HCT116 (cell line): ENCODE measurements around the gene IFI44. TPM values are rescaled to one million over a fixed set of nuclear protein-coding genes. Genes with fewer than 3 reads are reported as not detected.

Source experiments
- ATAC-seq: fragments of 200-7000 bp; cut with Tn5 transposase; 2 replicates; pipeline ENCODE4 v1.9.1; 2020; ENCODE audit warnings: mild to moderate bottlenecking, moderate library complexity
- BruUV-seq: library from RNA; stranded (reverse); fragments of 400-500 nt; replicated peaks from 2 replicates; lab custom pipeline; 2021; lab: Mats Ljungman, UMichigan
- CTCF ChIA-PET: fragments of 300-600 bp; sonication (Branson Sonifier 250); formaldehyde crosslinking; loops from one replicate; lab custom pipeline; 2021; ENCODE audit warnings: antibody characterized with exemption; lab: Charles Lee
- POLR2A ChIA-PET: fragments of 300-600, 350-600 bp; sonication (Branson Sonifier 250); formaldehyde crosslinking; loops from one replicate; lab custom pipeline; 2021; ENCODE audit warnings: antibody characterized with exemption; lab: Charles Lee
- RAD21 ChIA-PET, 2 experiments: fragments of 300-600 bp; sonication (Branson Sonifier 250); formaldehyde crosslinking; loops; one replicate each; lab custom pipeline; 2023; ENCODE audit warnings: low total read pairs in 2 of 2; ENCODE audit not compliant: uncharacterized antibody in 2 of 2, unreplicated experiment in 2 of 2, low non-redundant PET in 1 of 2; lab: Charles Lee
- DNase-seq: peaks from one replicate; pipeline ENCODE4 v3.0.0-alpha.2; 2010; ENCODE audit warnings: low read depth, low spot score
- H2AFZ ChIP-seq: fragments of 200-600 bp; shearing (Covaris generic), sonication (generic); 2 replicates; pipeline ENCODE4 v1.6.1; 2017; ENCODE audit warnings: low read depth, mixed run types, mixed read lengths, antibody characterized with exemption, low read length; ENCODE audit not compliant: poor library complexity, severe bottlenecking
- H3K27ac ChIP-seq: 2 replicates; pipeline ENCODE4 v1.5.1; 2012; ENCODE audit warnings: low read depth, low read length
- H3K27me3 ChIP-seq: fragments of 200-600 bp; sonication (generic); 2 replicates; pipeline ENCODE4 v1.6.1; 2016; ENCODE audit warnings: mixed run types, low read length, mixed read lengths; ENCODE audit not compliant: insufficient read depth
- H3K36me3 ChIP-seq, 2 experiments: fragments of 200-500 bp in 1 of 2; fragments of 200-600 bp in 1 of 2; sonication (Bioruptor generic) in 1 of 2; sonication (generic) in 1 of 2; 2 replicates each; pipeline versions ENCODE4 v1.5.1 to v1.6.1; 2014 to 2016; ENCODE audit warnings: low read length in 2 of 2, inconsistent platforms in 1 of 2, mixed read lengths in 1 of 2, mixed run types in 1 of 2; ENCODE audit not compliant: insufficient read depth in 2 of 2, control insufficient read depth in 1 of 2
- H3K4me1 ChIP-seq, 2 experiments: fragments of 200-600 bp in 1 of 2; sonication (generic) in 1 of 2; 2 replicates each; pipeline versions ENCODE4 v1.5.1 to v1.6.1; 2012 to 2017; ENCODE audit warnings: low read length in 2 of 2, inconsistent platforms in 1 of 2, mild to moderate bottlenecking in 1 of 2, mixed read lengths in 1 of 2, mixed run types in 1 of 2, moderate library complexity in 1 of 2; ENCODE audit not compliant: insufficient read depth in 2 of 2, control insufficient read depth in 1 of 2
- H3K4me2 ChIP-seq: fragments of 200-600 bp; sonication (generic); 2 replicates; pipeline ENCODE4 v1.6.1; 2017; ENCODE audit warnings: mixed run types, low read length, mixed read lengths
- H3K4me3 ChIP-seq, 2 experiments: fragments of 200-600 bp in 1 of 2; sonication (generic) in 1 of 2; replicated peaks in 1 of 2; 2 replicates each; pipeline ENCODE4 v1.5.1; 2011 to 2016; ENCODE audit warnings: low read length in 2 of 2, control low read depth in 1 of 2, low read depth in 1 of 2, mild to moderate bottlenecking in 1 of 2, mixed read lengths in 1 of 2, mixed run types in 1 of 2
- H3K79me2 ChIP-seq: fragments of 200-600 bp; sonication (generic); 2 replicates; pipeline ENCODE4 v1.6.1; 2017; ENCODE audit warnings: mild to moderate bottlenecking, mixed run types, low read length, moderate library complexity, mixed read lengths; ENCODE audit not compliant: insufficient read depth
- H3K9ac ChIP-seq: fragments of 200-600 bp; sonication (generic); 2 replicates; pipeline ENCODE4 v1.6.1; 2016; ENCODE audit warnings: low read length, mixed read lengths
- H3K9me2 ChIP-seq: fragments of 200-600 bp; sonication (generic), shearing (Covaris generic); 2 replicates; pipeline ENCODE4 v1.6.1; 2017; ENCODE audit warnings: mixed run types, mild to moderate bottlenecking, moderate library complexity; ENCODE audit not compliant: insufficient read depth
- H3K9me3 ChIP-seq, 2 experiments: fragments of 200-500 bp in 1 of 2; fragments of 200-600 bp in 1 of 2; sonication (Bioruptor generic) in 1 of 2; sonication (generic) in 1 of 2; 2 replicates each; pipeline ENCODE4 v1.6.1; 2014 to 2017; ENCODE audit warnings: low read length in 2 of 2, mixed read lengths in 2 of 2, inconsistent platforms in 1 of 2, low read depth in 1 of 2, mild to moderate bottlenecking in 1 of 2, mixed run types in 1 of 2, moderate library complexity in 1 of 2; ENCODE audit not compliant: control insufficient read depth in 1 of 2, insufficient read depth in 1 of 2
- H4K20me1 ChIP-seq: fragments of 200-600 bp; sonication (generic), shearing (Covaris generic); 2 replicates; pipeline ENCODE4 v1.6.1; 2017; ENCODE audit warnings: mixed run types, mild to moderate bottlenecking, moderate library complexity; ENCODE audit not compliant: insufficient read depth
- CEBPB ChIP-seq: IDR thresholded peaks from 2 replicates; pipeline ENCODE4 v1.6.1; 2012; ENCODE audit warnings: low read depth
- CTCF ChIP-seq, 3 experiments: fragments of 200-600 bp in 1 of 3; sonication (generic) in 1 of 3; IDR thresholded peaks in 2 of 3; conservative IDR thresholded peaks in 1 of 3; 2 replicates each; pipeline ENCODE4 v1.5.1; 2012 to 2017; ENCODE audit warnings: low read depth in 2 of 3, low read length in 2 of 3, antibody characterized with exemption in 1 of 3, borderline replicate concordance in 1 of 3, control low read depth in 1 of 3, mild to moderate bottlenecking in 1 of 3, mixed read lengths in 1 of 3, mixed run types in 1 of 3, moderate library complexity in 1 of 3; ENCODE audit not compliant: insufficient read depth in 1 of 3
- EGR1 ChIP-seq: IDR thresholded peaks from 2 replicates; pipeline ENCODE4 v1.6.1; 2012; ENCODE audit warnings: low read depth
- EZH2phosphoT487 ChIP-seq: fragments of 200-600 bp; IDR thresholded peaks from 2 replicates; pipeline ENCODE4 v1.6.1; 2018; ENCODE audit warnings: antibody characterized with exemption, borderline replicate concordance
- FOSL1 ChIP-seq: IDR thresholded peaks from 2 replicates; pipeline ENCODE4 v1.6.1; 2012; ENCODE audit warnings: low read depth
- JUND ChIP-seq: IDR thresholded peaks from 2 replicates; pipeline ENCODE4 v1.6.1; 2012
- MAX ChIP-seq: IDR thresholded peaks from 2 replicates; pipeline ENCODE4 v1.6.1; 2012
- POLR2AphosphoS5 ChIP-seq: IDR thresholded peaks from 2 replicates; pipeline ENCODE4 v1.6.1; 2011; ENCODE audit warnings: mild to moderate bottlenecking, low read depth, low read length, moderate library complexity
- REST ChIP-seq: IDR thresholded peaks from 2 replicates; pipeline ENCODE4 v1.6.1; 2012; ENCODE audit warnings: low read depth
- SRF ChIP-seq: IDR thresholded peaks from 2 replicates; pipeline ENCODE4 v1.6.1; 2012; ENCODE audit warnings: low read depth
- YY1 ChIP-seq: IDR thresholded peaks from 2 replicates; pipeline ENCODE4 v1.6.1; 2011; ENCODE audit warnings: low read length, low read depth, moderate library complexity, mild to moderate bottlenecking; ENCODE audit not compliant: insufficient replicate concordance; ENCODE audit errors: extremely low read depth
- ZFX ChIP-seq: fragments of 450-650 bp; IDR thresholded peaks from 2 replicates; pipeline ENCODE4 v1.6.1; 2017
- ZNF274 ChIP-seq: fragments of 200-500 bp; sonication (Bioruptor generic); IDR thresholded peaks from 2 replicates; pipeline ENCODE4 v1.6.1; 2014; ENCODE audit warnings: mild to moderate bottlenecking, low read depth, low read length, inconsistent platforms
- intact Hi-C: fragments of 100-400 bp; cut with micrococcal nuclease; formaldehyde crosslinking; loops from 2 replicates; pipeline ENCODE4 v1.10.0; 2022
- total RNA-seq: library from RNA; stranded (reverse); gene quantifications from one replicate; pipeline ENCODE4 v1.2.1, GENCODE V29; 2021; ENCODE audit not compliant: unreplicated experiment

Gene IFI44
- total RNA-seq, 1 experiment from 2014 or later: 0.66 TPM

GRCh38 chr1:78667939-78668338 lies 18.3 kb downstream of the IFI44 start:
- H3K4me1 ChIP-seq: no peaks in the 10 kb centered on the region
- H3K36me3 ChIP-seq: no peaks in the 10 kb centered on the region
- H3K9me2 ChIP-seq: no peaks in the 10 kb centered on the region
- no peak for DNase-seq
- no peak overlapping the region for H3K9ac ChIP-seq
- BruUV-seq: no TSS peak
- POLR2A ChIA-PET: no interaction called here
- H3K4me2 ChIP-seq: no peak overlapping the region
- intact Hi-C loops: no loop called here
- no peak overlapping the region for H3K27ac ChIP-seq
- CTCF ChIA-PET: no interaction called here
- no peaks in the 10 kb centered on the region for H3K27me3 ChIP-seq
- TF ChIP-seq CEBPB: no peak
- TF ChIP-seq SRF: no peak
- no peak for TF ChIP-seq POLR2AphosphoS5
- TF ChIP-seq REST: no peak
- no peak for TF ChIP-seq FOSL1
- no peak for TF ChIP-seq ZNF274
- no peak for TF ChIP-seq JUND
- TF ChIP-seq CTCF (IDR thresholded peaks at IDR 0.05 in 2 of 3, conservative IDR thresholded peaks at IDR 0.05 in 1 of 3; ENCODE audit: borderline replicate concordance in 1 of 3, insufficient read depth in 1 of 3, low read depth in 2 of 3, low read length in 2 of 3): no peak
- TF ChIP-seq MAX: no peak
- TF ChIP-seq EZH2phosphoT487: no peak
- no peak for TF ChIP-seq EGR1
- TF ChIP-seq ZFX: no peak
- TF ChIP-seq YY1: no peak
- no peaks in the 10 kb centered on the region for H3K79me2 ChIP-seq
- no peaks in the 10 kb centered on the region for H3K9me3 ChIP-seq
- RAD21 ChIA-PET: no interaction called here
- no peaks in the 10 kb centered on the region for H4K20me1 ChIP-seq
- no peak for ATAC-seq
- H3K4me3 ChIP-seq: no peak overlapping the region
- H2AFZ ChIP-seq: no peak overlapping the region
